NOMO-1 treated with dmso at 0.1 percent for 144 hours (cell line): ENCODE data around the gene METRNL.
"Not testable (repeated sequence)": the region's sequence is repeated elsewhere in the genome, so short reads cannot be mapped to it uniquely, and the experiment has no call there.

Experiments
- DNase-seq: peaks from one replicate; lab custom pipeline; 2025; ENCODE audit not compliant: unreplicated experiment; lab: John Stamatoyannopoulos, UW

Gene METRNL

DNA sequence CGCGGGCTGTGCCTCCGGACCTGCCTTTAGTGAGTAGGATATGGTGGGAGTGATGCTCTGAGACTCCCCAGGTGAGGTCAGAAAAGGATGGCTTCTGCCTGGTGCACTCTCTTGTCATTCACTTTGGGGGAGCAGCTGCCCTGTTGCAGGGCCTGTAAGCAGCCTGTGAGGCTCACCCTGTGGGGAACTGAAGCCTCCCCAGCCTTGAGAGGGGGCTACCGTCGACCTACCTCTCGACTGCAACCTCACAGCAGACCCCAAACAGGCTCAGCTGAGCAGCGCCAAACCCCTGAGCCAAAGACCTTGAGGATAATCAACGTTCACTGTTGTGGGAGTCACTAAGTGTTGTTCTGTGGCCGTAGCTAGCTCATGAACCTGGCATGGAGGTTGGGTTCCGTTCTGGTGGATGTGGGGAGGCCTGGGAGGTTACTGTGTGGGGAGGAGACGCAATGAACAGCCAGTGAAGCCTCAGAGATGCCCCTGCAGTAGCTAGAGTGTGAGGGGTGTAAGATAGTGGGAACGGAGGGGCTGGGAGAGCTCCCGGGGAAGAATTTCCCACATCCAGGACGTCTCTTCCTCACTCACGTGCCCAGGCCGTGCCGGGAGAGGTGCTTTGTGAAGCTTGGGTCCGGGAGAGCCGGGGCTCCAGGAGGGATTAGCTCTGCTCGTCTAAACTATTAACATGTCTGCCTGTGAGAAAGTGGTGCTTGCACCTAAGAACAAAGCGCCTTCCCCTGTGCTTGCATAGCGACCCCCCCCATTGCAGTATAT lies 38.8 kb downstream of the METRNL start:
- DNase-seq, result no peak

DNA sequence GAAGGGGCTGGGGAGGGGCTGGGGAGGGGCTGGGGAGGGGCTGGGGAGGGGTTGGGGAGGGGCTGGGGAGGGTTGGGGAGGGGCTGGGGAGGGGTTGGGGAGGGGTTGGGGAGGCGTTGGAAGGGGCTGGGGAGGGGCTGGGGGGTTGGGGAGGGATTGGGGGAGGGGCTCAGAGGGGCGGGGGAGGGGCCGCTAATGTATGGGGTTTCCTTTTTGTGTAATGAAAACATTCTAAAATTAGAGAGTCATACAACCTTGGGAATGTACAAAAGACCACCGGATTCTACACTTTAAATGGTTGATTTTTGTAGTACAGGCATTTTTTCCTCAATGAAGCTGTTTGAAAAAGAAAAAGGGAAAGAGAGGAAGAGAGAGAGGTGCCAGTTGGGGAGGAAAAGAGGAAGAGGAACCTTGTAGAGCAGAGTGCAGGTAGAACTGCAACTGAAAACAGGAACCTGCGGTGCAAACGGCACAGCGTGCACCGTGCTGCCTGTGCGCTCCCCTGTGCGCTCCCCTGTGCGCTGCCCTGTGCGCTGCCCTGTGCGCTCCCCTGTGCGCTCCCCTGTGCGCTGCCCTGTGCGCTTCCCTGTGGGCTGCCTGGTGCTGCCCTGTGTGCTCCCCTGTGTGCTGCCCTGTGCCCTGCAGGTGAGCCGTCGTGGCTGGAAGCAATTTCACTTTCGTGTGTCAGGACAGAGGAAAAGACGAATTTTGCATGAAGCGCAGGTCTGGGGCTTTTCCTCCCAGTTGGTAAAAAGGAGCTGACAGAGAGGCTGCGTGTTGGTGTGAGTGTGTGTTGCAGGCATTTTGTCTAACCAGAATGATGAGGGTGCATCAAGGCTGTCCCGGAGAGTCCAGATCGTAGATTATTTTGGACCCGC lies 40.8 kb downstream of the METRNL start:
- peak; percentile 93 for DNase-seq

DNA sequence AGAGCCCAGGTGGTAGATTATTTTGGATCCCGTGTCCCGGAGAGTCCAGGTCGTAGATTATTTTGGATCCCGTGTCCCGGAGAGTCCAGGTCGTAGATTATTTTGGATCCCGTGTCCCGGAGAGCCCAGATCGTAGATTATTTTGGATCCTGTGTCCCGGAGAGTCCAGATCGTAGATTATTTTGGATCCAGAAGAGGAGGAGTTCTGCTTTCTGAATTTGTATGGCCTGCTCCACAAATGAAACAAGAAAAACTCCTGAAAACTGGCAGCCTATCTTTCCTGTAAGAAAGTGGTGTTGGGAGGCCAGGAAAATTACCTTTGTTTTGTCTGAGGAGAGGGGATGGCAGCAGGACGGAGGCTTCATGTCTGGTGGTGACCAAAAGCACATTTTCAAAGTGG lies 42.1 kb downstream of the METRNL start:
- not testable (repeated sequence) for DNase-seq

DNA sequence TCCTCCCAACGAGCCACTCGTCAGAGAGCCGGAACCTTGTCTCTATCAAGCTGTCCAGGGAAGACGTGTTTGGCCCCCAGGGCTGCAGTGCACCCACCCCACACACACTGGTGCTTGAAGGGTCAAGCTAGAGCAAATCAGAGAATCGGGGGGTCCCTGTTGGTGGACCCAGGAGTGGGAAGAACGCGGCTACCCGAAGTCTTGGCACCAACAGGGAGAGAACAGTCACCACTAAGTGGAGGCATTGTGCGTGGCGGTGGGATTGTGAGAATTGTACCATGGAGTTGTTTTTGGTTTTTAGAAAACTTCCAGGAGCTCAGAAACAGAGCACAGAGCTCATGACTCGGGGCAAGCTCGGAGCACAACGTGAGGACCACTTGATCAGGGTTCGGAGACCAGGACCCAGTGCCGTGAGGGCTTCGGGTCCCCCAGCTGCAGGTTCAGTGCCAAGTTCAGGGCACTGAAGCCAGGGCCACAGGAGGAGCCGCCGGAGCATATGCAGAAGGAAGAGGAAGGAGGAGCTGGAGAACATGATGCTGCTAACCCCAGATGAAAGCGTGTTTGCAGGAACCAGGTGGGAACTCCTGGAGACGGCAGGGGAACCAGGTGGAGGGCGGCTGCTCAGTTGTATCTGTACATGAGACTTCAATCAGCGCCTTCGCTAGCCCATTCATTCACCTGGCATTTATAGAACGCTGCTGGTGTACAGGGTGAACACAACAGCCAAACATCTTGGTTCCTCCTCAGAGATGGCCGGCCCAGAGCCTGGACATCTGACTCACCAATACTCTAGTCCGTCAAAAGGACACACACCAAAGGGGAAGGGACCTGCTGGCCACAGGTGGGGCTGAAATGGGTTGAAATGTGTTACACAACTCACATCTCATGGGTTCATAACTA lies 42.8 kb downstream of the METRNL start:
- DNase-seq, result no peak

DNA sequence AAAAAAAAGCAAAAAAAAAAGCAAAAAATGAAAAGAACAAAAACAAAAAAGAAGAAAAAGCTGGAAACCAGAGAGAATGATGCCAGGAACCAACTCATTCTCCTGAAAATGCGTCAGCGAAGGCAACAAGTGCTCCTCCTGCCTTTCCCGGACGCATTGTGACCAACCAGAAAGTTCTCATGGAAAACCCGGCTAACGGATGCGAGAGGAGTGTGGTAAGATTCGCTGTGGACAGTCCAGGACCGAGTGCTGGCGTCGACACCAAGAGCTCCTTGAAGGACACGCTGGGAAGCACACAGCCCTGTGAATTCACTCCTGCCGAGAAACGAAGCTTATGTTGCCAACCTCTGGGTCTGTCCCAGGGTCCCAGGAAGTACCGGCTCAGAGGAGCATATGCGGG lies 43.4 kb downstream of the METRNL start:
- no peak for DNase-seq

DNA sequence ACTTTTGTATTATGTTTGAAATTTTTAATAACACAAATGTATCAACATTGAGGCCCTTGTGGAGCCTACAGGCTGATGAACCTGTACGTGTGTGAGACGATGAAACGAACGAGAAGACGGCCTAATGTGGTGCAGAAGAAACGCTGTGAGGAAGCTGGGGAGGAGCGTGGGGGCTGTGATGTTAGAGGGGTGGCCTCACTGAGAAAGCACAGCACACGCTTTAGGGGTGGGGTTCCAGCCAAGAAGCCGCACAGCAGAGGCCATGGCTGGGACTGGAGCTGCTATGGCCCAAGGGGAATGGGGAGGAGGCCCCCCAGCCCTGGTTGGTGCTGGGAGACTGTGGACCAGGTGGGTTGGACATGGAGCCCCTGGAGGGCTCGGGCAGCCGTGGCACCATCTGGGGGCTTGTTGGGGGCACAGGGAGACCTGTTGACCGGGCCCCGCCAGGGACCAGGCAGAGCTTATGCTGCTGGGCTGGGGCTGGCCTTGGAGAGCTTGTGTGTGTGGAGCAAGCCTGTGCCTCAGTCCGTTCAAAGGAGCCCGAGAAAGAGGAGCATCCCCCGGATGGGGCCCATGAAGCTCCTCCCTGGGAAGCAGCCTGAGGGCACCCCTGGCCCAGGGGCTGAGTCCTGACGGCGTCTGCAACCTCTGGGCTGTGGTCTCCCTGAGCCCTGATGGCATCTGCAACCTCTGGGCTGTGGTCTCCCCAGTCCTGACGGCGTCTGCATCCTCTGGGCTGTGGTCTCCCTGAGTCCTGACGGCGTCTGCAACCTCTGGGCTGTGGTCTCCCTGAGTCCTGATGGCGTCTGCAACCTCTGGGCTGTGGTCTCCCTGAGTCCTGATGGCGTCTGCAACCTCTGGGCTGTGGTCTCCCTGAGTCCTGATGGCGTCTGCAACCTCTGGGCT lies 44.7 kb downstream of the METRNL start:
- no peak for DNase-seq

DNA sequence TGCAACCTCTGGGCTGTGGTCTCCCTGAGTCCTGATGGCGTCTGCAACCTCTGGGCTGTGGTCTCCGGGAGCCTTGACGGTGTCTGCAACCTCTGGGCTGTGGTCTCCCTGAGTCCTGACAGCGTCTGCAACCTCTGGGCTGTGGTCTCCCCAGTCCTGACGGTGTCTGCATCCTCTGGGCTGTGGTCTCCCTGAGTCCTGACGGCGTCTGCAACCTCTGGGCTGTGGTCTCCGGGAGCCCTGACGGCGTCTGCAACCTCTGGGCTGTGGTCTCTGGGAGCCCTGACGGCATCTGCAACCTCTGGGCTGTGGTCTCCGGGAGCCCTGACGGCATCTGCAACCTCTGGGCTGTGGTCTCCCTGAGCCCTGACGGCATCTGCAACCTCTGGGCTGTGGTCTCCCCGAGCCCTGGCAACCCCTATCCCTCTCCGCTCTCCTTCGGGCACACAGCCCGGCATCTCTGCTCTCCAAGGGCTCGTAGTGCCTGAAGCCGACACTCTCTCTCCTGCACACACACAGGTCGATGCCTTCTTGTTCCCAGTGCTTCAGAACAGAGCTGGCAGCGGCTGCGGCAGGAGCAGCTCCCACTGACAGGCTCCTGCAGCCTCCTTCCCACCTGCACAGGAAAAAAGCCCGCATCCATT lies 45.6 kb downstream of the METRNL start:
- DNase-seq, result peak; percentile 23

DNA sequence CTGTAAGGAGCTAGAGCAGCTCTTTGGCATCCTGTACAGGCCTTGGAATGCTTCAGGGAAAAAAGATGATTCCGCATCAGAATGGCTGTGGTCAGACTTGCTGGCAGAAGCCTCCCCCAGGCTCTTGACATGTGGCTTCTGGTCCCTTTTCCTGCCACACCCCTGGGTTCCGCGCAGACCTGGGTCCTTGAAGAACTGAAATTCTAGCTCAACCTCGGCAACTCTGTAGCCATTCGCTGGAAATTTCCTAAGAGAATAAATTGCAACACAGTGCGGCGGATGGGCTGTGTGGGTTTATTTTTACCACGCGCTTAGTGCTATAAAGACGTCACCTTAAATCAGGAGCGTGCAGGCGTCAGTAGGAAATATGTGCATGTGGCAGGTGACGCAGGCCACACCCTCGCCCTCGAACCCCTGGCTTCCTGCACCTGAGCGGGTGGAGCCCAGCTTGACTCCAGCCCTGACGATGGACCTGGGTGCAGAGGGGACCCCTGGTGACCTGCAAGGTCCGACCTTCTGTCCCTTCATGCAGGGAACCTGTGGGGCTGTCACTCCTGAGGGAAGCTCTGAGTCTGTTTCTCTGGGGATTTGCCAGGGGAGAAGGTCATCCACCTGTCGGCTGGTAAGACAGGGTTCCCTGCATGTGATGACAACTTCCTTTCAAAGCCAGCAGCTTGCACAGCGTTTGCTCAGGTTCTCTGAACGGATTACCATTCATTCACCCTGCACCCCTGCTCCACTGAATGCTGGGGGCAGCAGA lies 46.3 kb downstream of the METRNL start:
- DNase-seq, result peak; percentile 89

DNA sequence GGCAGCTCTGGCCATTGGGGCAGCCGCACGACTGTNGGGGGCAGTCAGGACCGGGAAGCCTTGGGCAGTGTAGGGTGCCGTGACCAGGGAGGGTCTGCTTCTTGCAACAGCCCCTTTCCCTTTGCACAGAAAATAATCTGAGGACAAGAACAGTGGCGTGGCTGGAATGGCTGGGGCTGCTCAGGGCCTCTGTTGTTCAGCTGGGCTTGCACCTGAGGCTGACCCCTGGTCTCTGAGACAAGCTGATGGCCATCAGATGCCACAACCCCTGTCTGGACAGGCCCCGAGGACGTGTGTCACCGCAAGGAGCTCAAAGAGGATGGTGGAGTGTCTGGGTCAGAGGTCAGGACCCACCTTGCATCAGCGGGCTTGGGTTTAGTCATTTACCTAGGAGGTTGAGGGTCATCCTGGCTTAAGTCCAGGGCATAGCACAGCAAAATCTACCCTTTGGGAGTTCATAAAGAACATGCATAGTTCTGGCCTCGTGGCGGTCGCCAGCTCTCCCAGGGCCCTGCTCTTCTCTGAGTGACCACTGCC lies 46.9 kb downstream of the METRNL start:
- DNase-seq, result no peak

DNA sequence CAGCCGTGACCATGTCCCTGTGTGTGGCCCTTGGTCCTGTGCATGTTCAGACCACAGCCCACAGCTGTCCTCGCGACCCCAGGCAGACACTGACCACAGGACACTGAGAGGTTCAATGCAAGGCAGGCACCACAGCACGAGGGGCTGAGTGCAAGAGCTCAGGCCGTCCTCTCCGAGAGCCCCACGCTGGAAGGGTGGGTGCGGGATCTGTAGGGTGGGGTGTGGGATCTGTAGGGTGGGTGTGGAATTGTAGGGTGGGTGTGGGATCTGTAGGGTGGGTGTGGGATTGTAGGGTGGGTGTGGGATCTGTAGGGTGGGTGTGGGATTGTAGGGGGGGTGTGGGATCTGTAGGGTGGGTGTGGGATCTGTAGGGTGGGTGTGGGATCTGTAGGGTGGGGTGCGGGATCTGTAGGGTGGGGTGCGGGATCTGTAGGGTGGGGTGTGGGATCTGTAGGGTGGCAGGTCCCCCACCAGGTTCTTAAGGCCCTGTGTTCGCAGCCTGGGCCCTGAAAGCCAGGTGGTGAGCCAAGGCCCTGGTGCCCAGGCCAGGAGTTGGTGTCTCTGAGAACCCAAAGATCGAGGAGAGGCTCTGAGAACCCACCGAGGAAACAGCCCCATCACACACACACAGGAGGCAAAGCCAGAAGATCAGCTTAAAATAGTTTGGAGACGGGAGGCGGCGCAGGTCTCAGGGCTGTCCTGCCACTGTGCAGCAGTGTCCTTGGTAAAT lies 48.2 kb downstream of the METRNL start:
- DNase-seq, result no peak

DNA sequence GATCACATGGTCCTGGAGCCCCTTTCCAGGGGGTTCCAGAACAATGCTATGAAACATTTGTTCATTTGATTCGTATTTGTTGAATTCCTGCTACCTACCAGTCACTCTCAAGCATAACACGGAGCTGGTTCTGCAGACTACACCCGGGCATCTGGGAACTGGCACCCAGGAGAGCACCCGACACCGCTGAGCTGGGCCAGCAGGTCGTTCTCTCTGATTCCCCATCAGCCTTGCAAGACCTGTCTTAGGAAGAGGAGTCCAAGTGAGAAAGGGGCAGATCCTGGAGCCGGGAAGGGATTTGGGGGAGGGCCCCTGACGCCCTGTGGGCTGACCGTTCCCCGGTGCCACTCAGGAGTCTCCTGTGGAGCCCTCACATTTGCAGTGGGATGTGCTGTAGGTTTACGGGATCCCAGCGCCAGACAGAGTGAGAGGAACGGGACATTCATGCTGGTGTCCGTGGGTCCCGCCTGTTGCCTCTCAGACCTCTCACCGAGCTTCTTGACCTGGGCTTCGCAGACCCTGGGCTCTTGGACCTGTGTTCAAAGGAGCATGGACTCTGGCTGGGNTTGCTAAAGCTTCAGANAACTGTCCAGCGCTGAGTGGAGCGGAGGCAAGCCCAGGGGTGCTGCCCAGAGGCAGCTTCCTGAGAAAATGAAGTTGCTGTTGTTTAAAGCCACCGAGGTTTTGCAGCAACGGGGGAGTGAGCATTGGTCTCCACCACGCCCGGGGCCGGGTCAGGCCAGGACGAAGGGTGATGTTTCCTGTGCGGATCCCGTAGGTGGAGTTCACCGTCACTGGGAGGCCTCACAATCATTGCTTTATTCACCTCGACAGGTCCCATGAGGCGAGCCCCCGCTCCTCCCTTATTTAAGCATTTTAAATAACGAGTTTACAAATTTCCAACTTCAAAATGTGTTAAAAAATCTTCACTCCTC lies 49.2 kb downstream of the METRNL start:
- DNase-seq, result no peak

DNA sequence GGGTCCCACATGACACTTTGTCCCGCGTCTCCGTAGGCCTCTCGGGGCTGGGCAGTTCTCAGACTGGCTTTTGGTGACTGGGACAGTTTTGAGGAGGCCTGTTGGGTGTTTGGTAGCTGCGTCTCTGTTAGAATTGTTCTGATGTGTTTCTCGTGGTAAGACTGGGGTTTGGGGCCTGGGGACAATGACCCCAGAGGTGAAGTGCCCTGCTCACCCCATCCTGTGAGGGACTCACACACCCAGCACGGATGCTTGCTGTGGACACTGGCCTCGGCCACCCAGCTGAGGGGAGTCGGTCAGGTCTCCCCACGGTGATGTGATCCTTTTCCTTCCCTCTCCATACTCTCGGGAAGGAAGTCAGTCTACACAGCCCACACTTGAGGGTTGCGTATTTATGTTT lies 50.3 kb downstream of the METRNL start:
- no peak for DNase-seq

DNA sequence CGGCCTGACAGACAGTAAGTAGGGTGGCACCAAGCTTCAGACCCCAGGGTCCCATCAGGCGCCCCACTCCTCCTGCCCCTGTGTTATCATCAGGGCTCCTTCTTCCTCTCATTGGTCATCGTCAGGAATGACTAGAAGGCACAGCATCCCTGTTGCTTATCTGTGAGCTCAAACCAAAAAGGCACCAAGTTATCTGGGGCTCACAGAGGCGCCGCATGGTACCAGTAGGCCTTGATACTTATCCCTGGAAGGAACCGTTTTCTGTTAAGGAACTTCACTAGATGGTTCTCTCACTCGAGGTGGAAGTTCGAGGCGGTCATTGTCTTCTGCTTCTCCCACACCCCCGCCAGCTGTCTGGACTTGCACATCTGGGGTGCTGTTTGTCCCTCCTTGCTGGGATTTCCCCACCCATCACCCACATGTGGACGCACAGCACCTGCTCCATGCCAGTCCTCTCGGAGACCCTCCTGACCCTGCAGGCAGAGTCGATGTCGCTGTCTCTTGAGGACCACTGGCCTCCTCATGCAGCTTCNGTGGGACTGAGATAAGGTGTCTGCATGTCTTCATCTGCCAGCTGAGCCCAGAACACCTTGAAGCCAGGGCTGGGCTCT lies 52.1 kb downstream of the METRNL start:
- no peak for DNase-seq

DNA sequence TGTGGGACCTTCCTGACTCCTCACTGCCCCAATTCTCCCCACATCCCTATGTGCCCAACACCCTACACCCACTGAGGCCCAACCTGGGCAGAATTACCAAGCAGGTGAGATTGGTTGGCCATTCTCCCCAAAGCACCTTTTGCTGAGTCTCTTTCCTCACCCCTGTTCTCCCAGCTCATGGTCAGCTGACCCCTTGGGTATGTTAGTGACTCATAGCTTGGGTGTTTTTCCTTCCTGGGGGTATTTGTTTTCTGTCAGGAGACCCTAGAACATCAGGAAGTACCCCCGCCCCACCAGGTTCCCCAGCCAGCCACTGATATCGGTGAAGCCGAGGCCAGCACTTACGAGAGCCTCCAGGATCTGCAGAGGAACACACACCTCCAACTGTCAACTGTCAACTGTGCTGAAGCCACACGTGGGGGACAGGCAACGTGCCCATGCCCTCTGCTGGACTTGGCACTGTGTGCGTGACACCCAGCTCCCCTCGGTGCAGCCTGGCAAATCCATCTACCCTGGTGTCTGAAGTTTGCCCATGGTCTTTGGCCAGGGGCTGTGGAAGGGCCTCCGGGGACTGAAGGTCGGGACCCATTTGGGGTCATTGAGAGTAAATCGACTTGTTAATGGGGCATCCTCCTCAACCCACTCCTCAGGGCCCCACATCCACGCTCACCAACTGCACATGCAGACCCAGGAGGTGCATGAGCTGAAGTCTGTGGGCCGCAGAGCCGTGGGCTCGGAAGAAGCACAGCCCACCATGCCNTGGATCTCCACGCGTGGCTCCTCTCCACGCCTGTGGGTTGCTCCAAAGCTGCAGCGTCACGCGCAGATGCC lies 53.1 kb downstream of the METRNL start:
- DNase-seq, result no peak

DNA sequence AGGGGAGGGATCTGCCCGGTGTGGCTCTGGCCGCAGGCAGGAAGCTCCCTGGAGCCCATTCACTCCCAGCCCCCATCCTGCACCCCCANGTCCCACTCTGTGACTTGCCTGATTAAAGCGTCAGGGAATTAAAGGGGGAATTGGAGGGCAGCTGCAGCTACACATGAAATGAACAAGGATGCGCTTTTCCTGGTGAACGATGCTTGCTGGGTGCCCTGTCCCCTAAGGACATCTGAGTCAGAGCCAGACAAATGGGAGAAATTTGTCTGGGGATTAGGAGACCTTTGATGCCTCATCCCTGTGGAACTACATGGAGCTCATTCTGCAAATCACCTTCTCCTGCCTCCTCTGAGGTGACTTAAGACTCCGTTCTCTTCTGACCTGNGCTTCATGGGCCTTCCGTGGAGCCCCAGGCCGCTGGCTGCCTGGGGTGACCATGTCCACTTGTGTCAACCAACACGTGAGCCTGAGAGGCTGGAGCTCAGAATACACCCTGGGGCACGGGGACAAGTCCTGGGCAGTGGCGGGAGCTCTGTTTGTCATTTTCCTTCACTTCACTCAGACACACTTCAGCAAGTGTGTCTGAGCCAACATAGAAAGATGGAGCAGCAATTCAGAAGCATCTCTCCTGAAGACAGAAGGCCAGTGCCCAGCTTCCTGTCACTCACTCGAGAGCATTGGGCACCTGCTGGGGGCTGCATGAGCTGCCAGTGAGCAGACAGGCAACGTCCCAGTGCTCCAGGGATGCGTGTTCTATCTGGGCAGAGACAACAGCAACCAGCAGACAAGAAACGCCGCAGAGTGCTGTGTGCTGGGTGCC lies 54.1 kb downstream of the METRNL start:
- DNase-seq, result no peak
